Measurements from ENCODE around the gene CLIC4. TPM values are rescaled to one million over a fixed set of nuclear protein-coding genes. Genes with fewer than 3 reads are reported as not detected.
"Not testable (repeated sequence)": the region's sequence is repeated elsewhere in the genome, so short reads cannot be mapped to it uniquely, and the experiment has no call there.

Gene CLIC4
- total and polyA plus RNA-seq, 4 experiments from 2014 or later, result 0.62 to 3.8 (median 2.4) TPM

DNA sequence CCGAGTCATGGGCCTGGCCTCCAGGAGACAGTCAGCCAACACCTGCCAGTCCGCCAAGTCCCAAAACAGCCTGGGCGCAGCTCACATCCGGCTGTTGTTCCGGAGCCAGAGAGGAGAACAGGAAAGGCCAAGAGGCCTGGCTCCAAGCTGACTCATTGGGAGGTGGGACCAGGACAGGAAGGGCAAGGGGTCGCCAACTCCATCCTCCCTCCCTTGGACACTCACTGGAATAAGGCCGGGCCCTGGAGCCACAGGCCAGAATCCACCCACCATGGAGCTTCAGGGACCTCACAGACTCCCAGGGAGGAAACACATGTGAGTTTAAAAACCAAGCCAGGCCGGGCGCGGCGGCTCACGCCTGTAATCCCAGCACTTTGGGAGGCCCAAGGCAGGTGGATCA is 25.1 kb upstream of the CLIC4 start:
- Histone ChIP-seq H3K4me1 (ENCODE audit: insufficient read depth, low read length) (peaks cover 3% of the 10 kb centered on the region), H3K36me3 (ENCODE audit: insufficient read depth, low read length) (no peaks in the 10 kb centered on the region), H3K27ac (ENCODE audit: low read depth, low read length) (no peak overlapping the region), H3K9me3 (ENCODE audit: control insufficient read depth in 1 of 2, low read length in 2 of 2) (no peaks in the 10 kb centered on the region), H3K4me3 (ENCODE audit: low read length in 2 of 2) (no peak overlapping the region), H3K27me3 (ENCODE audit: insufficient read depth, low read length) (no peaks in the 10 kb centered on the region)
- Mint-ChIP-seq H3K27ac (no peak overlapping the region), H3K9me3 (no peaks in the 10 kb centered on the region), H3K36me3 (no peaks in the 10 kb centered on the region), H3K4me3 (no peak overlapping the region), H3K27me3 (peaks cover 0 to 3% of the 10 kb centered on the region in 2 donors), H3K4me1 (peaks cover 5 to 10% (median 7%) of the 10 kb centered on the region in 4 donors)
- ChIA-PET CTCF (ENCODE audit: partially characterized antibody) (no interaction called here), POLR2A (ENCODE audit: partially characterized antibody) (no interaction called here)
- no peak for DNase-seq
- intact Hi-C loops (cut with micrococcal nuclease), result no loop called here

DNA sequence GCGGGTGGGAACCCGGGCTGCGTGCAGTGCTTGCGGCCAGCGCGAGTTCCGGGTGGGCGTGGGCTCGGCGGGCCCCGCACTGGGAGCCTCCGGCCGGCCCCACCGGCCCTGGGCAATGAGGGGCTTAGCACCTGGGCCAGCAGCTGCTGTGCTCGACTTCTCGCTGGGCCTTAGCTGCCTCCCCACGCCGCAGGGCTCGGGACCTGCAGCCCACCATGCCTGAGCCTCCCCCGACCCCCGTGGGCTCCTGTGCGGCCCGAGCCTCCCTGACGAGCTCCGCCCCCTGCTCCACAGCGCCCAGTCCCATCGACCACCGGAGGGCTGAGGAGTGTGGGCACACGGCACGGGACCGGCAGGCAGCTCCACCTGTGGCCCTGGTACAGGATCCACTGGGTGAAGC is 23.7 kb upstream of the CLIC4 start:
- POLR2A ChIA-PET (ENCODE audit: partially characterized antibody), result interaction anchor here (1.3 kb wide), 1 partner anchor 23 kb away, joined by 3 read pairs; the partner anchor contains the start of gene CLIC4

DNA sequence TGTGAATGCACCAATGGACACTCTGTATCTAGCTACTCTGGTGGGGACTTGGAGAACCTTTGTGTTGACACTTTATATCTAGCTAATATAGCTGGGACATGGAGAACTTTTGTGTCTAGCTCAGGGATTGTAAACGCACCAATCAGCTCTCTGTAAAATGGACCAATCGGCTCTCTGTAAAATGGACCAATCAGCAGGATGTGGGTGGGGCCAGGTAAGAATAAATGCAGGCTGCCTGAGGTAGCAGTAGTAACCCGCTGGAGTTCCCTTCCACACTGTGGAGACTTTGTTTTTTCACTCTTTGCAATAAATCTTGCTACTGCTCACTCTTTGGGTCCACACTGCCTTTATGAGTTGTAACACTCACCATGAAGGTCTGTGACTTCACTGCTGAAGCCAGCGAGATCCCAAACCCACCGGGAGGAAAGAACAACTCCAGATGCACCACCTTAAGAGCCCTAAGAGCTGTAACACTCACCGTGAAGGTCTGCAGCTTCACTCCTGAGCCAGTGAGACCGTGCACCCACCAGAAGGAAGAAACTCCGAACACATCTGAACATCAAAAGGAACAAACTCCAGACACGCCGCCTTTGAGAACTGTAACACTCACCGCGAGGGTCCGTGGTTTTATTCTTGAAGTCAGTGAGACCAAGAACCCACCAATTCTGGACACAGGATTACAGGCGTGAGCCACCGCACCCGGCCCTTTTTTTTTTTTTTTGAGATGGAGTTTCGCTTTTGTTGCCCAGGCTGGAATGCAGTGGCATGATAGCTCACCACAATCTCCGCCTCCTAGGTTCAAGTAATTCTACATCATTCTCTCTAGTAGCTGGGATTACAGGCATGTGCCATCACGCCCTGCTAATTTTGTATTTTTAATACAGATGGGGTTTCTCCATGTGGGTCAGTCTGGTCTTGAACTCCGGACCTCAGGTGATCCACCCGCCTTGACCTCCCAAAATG is 22.9 kb upstream of the CLIC4 start:
- H3K4me3 ChIP-seq (ENCODE audit: low read length in 2 of 2); H3K27me3 Mint-ChIP-seq; intact Hi-C loops (cut with micrococcal nuclease); H3K9me3 Mint-ChIP-seq; H3K27me3 ChIP-seq (ENCODE audit: insufficient read depth, low read length); H3K36me3 Mint-ChIP-seq; H3K4me1 ChIP-seq (ENCODE audit: insufficient read depth, low read length); H3K36me3 ChIP-seq (ENCODE audit: insufficient read depth, low read length); H3K27ac ChIP-seq (ENCODE audit: low read depth, low read length); H3K9me3 ChIP-seq (ENCODE audit: control insufficient read depth in 1 of 2, low read length in 2 of 2): not testable (repeated sequence)
- CTCF ChIA-PET (ENCODE audit: partially characterized antibody), result interaction anchor here (1.4 kb wide), 1 partner anchor 114 kb away, joined by 4 read pairs; no protein-coding TSS in a partner anchor
- POLR2A ChIA-PET (ENCODE audit: partially characterized antibody), result interaction anchor here (1.3 kb wide), 1 partner anchor 23 kb away, joined by 3 read pairs; the partner anchor contains the start of gene CLIC4
- peak in 3 of 5 donors; percentile 14 to 23 (median 22) for DNase-seq
- peak overlapping the region; percentile 84 to 90 (median 88) for H3K4me3 Mint-ChIP-seq
- peaks cover 5 to 12% (median 9%) of the 10 kb centered on the region in 4 donors for H3K4me1 Mint-ChIP-seq
- peak overlapping the region in 5 of 7 donors; percentile 37 to 89 (median 83) for H3K27ac Mint-ChIP-seq

More for the DNA sequence above, 23.7 kb upstream of the CLIC4 start:
- no peak overlapping the region for H3K27ac Mint-ChIP-seq
- no peaks in the 10 kb centered on the region for H3K36me3 Mint-ChIP-seq
- H3K9me3 Mint-ChIP-seq, result no peaks in the 10 kb centered on the region
- H3K4me1 ChIP-seq (ENCODE audit: insufficient read depth, low read length), result peaks cover 3% of the 10 kb centered on the region
- CTCF ChIA-PET (ENCODE audit: partially characterized antibody), result interaction anchor here (1.4 kb wide), 1 partner anchor 115 kb away, joined by 4 read pairs; no protein-coding TSS in a partner anchor
- intact Hi-C loops (cut with micrococcal nuclease), result no loop called here
- no peak overlapping the region for H3K4me3 Mint-ChIP-seq
- peaks cover 0 to 3% of the 10 kb centered on the region in 2 donors for H3K27me3 Mint-ChIP-seq
- no peak overlapping the region for H3K27ac ChIP-seq (ENCODE audit: low read depth, low read length)
- no peaks in the 10 kb centered on the region for H3K27me3 ChIP-seq (ENCODE audit: insufficient read depth, low read length)
- H3K4me3 ChIP-seq (ENCODE audit: low read length in 2 of 2), result no peak overlapping the region
- H3K9me3 ChIP-seq (ENCODE audit: control insufficient read depth in 1 of 2, low read length in 2 of 2), result no peaks in the 10 kb centered on the region
- H3K36me3 ChIP-seq (ENCODE audit: insufficient read depth, low read length), result no peaks in the 10 kb centered on the region
- peaks cover 5 to 10% (median 7%) of the 10 kb centered on the region in 4 donors for H3K4me1 Mint-ChIP-seq
- DNase-seq, result no peak

GRCh38 chr1:24724345-24725208 is 20.7 kb upstream of the CLIC4 start:
- no peak overlapping the region for H3K4me3 Mint-ChIP-seq
- no peaks in the 10 kb centered on the region for H3K27me3 ChIP-seq (ENCODE audit: insufficient read depth, low read length)
- intact Hi-C loops (cut with micrococcal nuclease), result no loop called here
- H3K4me3 ChIP-seq (ENCODE audit: low read length in 2 of 2), result no peak overlapping the region
- peaks cover 7 to 18% (median 13%) of the 10 kb centered on the region in 4 donors for H3K4me1 Mint-ChIP-seq
- no peak for DNase-seq
- H3K27me3 Mint-ChIP-seq, result peaks cover 0 to 3% of the 10 kb centered on the region in 2 donors
- POLR2A ChIA-PET (ENCODE audit: partially characterized antibody), result no interaction called here
- no peaks in the 10 kb centered on the region for H3K9me3 ChIP-seq (ENCODE audit: control insufficient read depth in 1 of 2, low read length in 2 of 2)
- H3K4me1 ChIP-seq (ENCODE audit: insufficient read depth, low read length), result peaks cover 3% of the 10 kb centered on the region
- H3K27ac Mint-ChIP-seq, result no peak overlapping the region
- H3K27ac ChIP-seq (ENCODE audit: low read depth, low read length), result no peak overlapping the region
- H3K36me3 ChIP-seq (ENCODE audit: insufficient read depth, low read length), result no peaks in the 10 kb centered on the region
- H3K9me3 Mint-ChIP-seq, result no peaks in the 10 kb centered on the region
- CTCF ChIA-PET (ENCODE audit: partially characterized antibody), result interaction anchor here (1.2 kb wide), 1 partner anchor 36 kb away, joined by 4 read pairs; no protein-coding TSS in a partner anchor
- H3K36me3 Mint-ChIP-seq, result no peaks in the 10 kb centered on the region

- no peaks in the 10 kb centered on the region for H3K9me3 Mint-ChIP-seq
Measured at GRCh38 chr1:24725209-24725651, 20.0 kb upstream of the CLIC4 start.

GRCh38 chr1:24726741-24727140 is 18.5 kb upstream of the CLIC4 start:
- Histone ChIP-seq H3K27ac (ENCODE audit: low read depth, low read length) (no peak overlapping the region), H3K4me1 (ENCODE audit: insufficient read depth, low read length) (peaks cover 3% of the 10 kb centered on the region), H3K4me3 (ENCODE audit: low read length in 2 of 2) (no peak overlapping the region), H3K27me3 (ENCODE audit: insufficient read depth, low read length) (no peaks in the 10 kb centered on the region), H3K36me3 (ENCODE audit: insufficient read depth, low read length) (no peaks in the 10 kb centered on the region), H3K9me3 (ENCODE audit: control insufficient read depth in 1 of 2, low read length in 2 of 2) (no peaks in the 10 kb centered on the region)
- H3K27me3 Mint-ChIP-seq, result peaks cover 0 to 3% of the 10 kb centered on the region in 2 donors
- H3K9me3 Mint-ChIP-seq, result no peaks in the 10 kb centered on the region
- ChIA-PET POLR2A (ENCODE audit: partially characterized antibody) (no interaction called here), CTCF (ENCODE audit: partially characterized antibody) (no interaction called here)
- DNase-seq, result no peak
- H3K4me3 Mint-ChIP-seq, result no peak overlapping the region
- no peak overlapping the region for H3K27ac Mint-ChIP-seq
- H3K4me1 Mint-ChIP-seq, result peaks cover 7 to 18% (median 13%) of the 10 kb centered on the region in 4 donors
- no peaks in the 10 kb centered on the region for H3K36me3 Mint-ChIP-seq
- intact Hi-C loops (cut with micrococcal nuclease), result no loop called here

More at GRCh38 chr1:24725209-24725651, 20.0 kb upstream of the CLIC4 start:
- H3K36me3 ChIP-seq (ENCODE audit: insufficient read depth, low read length), result no peaks in the 10 kb centered on the region
- no peak overlapping the region for H3K27ac ChIP-seq (ENCODE audit: low read depth, low read length)
- DNase-seq, result no peak
- Mint-ChIP-seq H3K4me3 (no peak overlapping the region), H3K27me3 (peaks cover 0 to 3% of the 10 kb centered on the region in 2 donors), H3K27ac (no peak overlapping the region), H3K4me1 (peaks cover 7 to 18% (median 13%) of the 10 kb centered on the region in 4 donors), H3K36me3 (no peaks in the 10 kb centered on the region)
- no peaks in the 10 kb centered on the region for H3K9me3 ChIP-seq (ENCODE audit: control insufficient read depth in 1 of 2, low read length in 2 of 2)
- CTCF ChIA-PET (ENCODE audit: partially characterized antibody), result interaction anchor here (1.2 kb wide), 1 partner anchor 36 kb away, joined by 4 read pairs; no protein-coding TSS in a partner anchor
- peaks cover 3% of the 10 kb centered on the region for H3K4me1 ChIP-seq (ENCODE audit: insufficient read depth, low read length)
- H3K27me3 ChIP-seq (ENCODE audit: insufficient read depth, low read length), result no peaks in the 10 kb centered on the region
- no peak overlapping the region for H3K4me3 ChIP-seq (ENCODE audit: low read length in 2 of 2)
- POLR2A ChIA-PET (ENCODE audit: partially characterized antibody), result no interaction called here
- intact Hi-C loops (cut with micrococcal nuclease), result no loop called here

Data from CD4-positive, alpha-beta memory T cell (primary cell).